ENCODE data around the gene NMNAT2. TPM values are rescaled to one million over a fixed set of nuclear protein-coding genes. Genes with fewer than 3 reads are reported as not detected.

Gene NMNAT2
- total and polyA plus RNA-seq, 2 donors (not counting 3 experiments of a cell fraction or from before 2014, with no cell fraction given): 0.28 to 0.38 TPM

GRCh38 chr1:183218971-183219615 is 199.1 kb downstream of the NMNAT2 start:
- POLR2A ChIA-PET: no interaction called here
- Histone ChIP-seq H3K27ac (ENCODE audit: insufficient read depth, low read depth, low read length) (no peak overlapping the region), H3K79me2 (ENCODE audit: control insufficient read depth, insufficient read depth, low read length) (no peaks in the 10 kb centered on the region), H3K27me3 (ENCODE audit: control insufficient read depth in 2 of 2, insufficient read depth in 2 of 2, low read length in 2 of 2) (peaks cover 0 to 5% of the 10 kb centered on the region in 2 experiments), H3K36me3 (ENCODE audit: control insufficient read depth in 2 of 2, extremely low read depth in 1 of 2, insufficient read depth in 2 of 2, low read length in 2 of 2) (no peaks in the 10 kb centered on the region), H4K20me1 (replicated peaks; ENCODE audit: control insufficient read depth, extremely low read depth, insufficient read depth, low read length) (no peaks in the 10 kb centered on the region), H3K4me3 (replicated peaks in 1 of 3; ENCODE audit: insufficient read depth in 1 of 3, low read depth in 1 of 3, low read length in 3 of 3) (no peak overlapping the region), H3K4me2 (ENCODE audit: insufficient read depth, low read length) (no peak overlapping the region), H3K4me1 (ENCODE audit: control insufficient read depth, extremely low read depth, insufficient read depth, low read length) (peaks cover 4% of the 10 kb centered on the region), H3K9ac (replicated peaks; ENCODE audit: extremely low read depth, insufficient read depth, low read length) (no peak overlapping the region), H3K9me1 (replicated peaks; ENCODE audit: control insufficient read depth, extremely low read depth, insufficient read depth, low read length) (no peaks in the 10 kb centered on the region), H3K9me3 (replicated peaks; ENCODE audit: control insufficient read depth, insufficient read depth, low read length) (no peaks in the 10 kb centered on the region), H2AFZ (ENCODE audit: low read depth, low read length) (no peak overlapping the region)
- BruUV-seq (replicated peaks): no TSS peak
- CTCF ChIA-PET: interaction anchor here (0.6 to 2.6 kb wide), 7 partner anchors 9 to 256 kb away, joined by 3 to 9 read pairs (median 5); no protein-coding TSS in a partner anchor
- peak; percentile 33 for FAIRE-seq
- dilution Hi-C loops (cut with MboI; ENCODE audit: extremely low pct_ligation_motif_present, low sequenced_read_pairs): no loop called here
- peak; percentile 58 for DNase-seq (ENCODE audit: low read depth, low spot score)
- intact Hi-C loops (cut with micrococcal nuclease): no loop called here
- no peak for TF ChIP-seq CTCF (IDR thresholded peaks at IDR 0.05; ENCODE audit: extremely low read depth in 1 of 2, insufficient read depth in 1 of 2, low read depth in 1 of 2, low read length in 2 of 2)
- no peak for TF ChIP-seq JUN (IDR thresholded peaks at IDR 0.05; ENCODE audit: borderline replicate concordance, insufficient read depth, insufficient read length, low read depth)
- no peak for TF ChIP-seq FOS (IDR thresholded peaks at IDR 0.05; ENCODE audit: borderline replicate concordance, insufficient read depth, low read length)
- TF ChIP-seq MAX (IDR thresholded peaks at IDR 0.05; ENCODE audit: insufficient read depth, insufficient read length): no peak
- TF ChIP-seq EZH2 (IDR thresholded peaks at IDR 0.05; ENCODE audit: borderline replicate concordance, low read depth, low read length, severe bottlenecking): no peak
- TF ChIP-seq GATA2 (IDR thresholded peaks at IDR 0.05; ENCODE audit: insufficient read depth, insufficient read length, low read depth, low read length): no peak
- no peak for TF ChIP-seq POLR2A (IDR thresholded peaks at IDR 0.05; ENCODE audit: low read depth, low read length)
- no peak for TF ChIP-seq POLR2AphosphoS5 (IDR thresholded peaks at IDR 0.05; ENCODE audit: insufficient read depth, low read depth, low read length)
- no peak for TF ChIP-seq MYC (IDR thresholded peaks at IDR 0.05; ENCODE audit: low read depth, low read length)
